GM19043 (cell line): ENCODE results near the gene LRRTM1.

Experiments
- ATAC-seq: cut with Tn5 transposase; IDR thresholded peaks from one replicate; pipeline ENCODE4 v1.9.1; 2021; ENCODE audit warnings: low read depth; ENCODE audit not compliant: unreplicated experiment

Gene LRRTM1

GRCh38 chr2:80252294-80252986 is 52.1 kb downstream of the LRRTM1 start:
- ATAC-seq, result no peak
